ENCODE measurements around the gene SWT1.

DNA sequence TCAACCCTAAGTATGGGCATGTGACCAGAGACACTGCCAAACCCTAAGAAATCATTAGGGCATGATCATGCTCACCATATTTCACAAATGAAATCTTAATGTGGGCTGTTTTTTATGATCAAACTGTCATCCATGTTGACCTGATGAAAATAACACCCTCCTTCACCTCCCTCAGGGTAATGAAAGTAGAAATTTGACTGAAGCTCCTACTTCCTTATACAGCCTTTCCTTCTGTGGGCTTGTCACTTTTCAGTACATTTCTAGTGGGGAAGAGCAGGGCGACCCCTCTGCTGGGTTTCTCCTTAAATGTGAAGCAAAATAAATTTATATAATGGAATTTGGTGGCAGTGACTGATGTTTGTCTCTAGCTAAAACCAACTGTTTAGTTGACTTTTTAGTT, 134.2 kb downstream of the SWT1 start:
- TF ChIP-seq POLR2A (IDR thresholded peaks at IDR 0.05) (no peak), POLR2AphosphoS5 (IDR thresholded peaks at IDR 0.05) (no peak)
- TF ChIP-seq, protein P1, sequence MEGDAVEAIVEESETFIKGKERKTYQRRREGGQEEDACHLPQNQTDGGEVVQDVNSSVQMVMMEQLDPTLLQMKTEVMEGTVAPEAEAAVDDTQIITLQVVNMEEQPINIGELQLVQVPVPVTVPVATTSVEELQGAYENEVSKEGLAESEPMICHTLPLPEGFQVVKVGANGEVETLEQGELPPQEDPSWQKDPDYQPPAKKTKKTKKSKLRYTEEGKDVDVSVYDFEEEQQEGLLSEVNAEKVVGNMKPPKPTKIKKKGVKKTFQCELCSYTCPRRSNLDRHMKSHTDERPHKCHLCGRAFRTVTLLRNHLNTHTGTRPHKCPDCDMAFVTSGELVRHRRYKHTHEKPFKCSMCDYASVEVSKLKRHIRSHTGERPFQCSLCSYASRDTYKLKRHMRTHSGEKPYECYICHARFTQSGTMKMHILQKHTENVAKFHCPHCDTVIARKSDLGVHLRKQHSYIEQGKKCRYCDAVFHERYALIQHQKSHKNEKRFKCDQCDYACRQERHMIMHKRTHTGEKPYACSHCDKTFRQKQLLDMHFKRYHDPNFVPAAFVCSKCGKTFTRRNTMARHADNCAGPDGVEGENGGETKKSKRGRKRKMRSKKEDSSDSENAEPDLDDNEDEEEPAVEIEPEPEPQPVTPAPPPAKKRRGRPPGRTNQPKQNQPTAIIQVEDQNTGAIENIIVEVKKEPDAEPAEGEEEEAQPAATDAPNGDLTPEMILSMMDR (IDR thresholded peaks at IDR 0.05 in 8 of 11, conservative IDR thresholded peaks at IDR 0.05 in 3 of 11) = no peak

Data from spleen (tissue), 7 donors.